ENCODE measurements around the gene WFDC1.

Gene WFDC1

GRCh38 chr16:84310642-84311041, 16.0 kb downstream of the WFDC1 start:
- CTCF ChIA-PET: interaction anchor here (1.2 kb wide), 1 partner anchor 34 kb away, joined by 4 read pairs; no protein-coding TSS in a partner anchor

GRCh38 chr16:84312783-84313382, 18.2 kb downstream of the WFDC1 start:
- no peak overlapping the region for H3K4me3 ChIP-seq (ENCODE audit: low read depth, low read length)
- DNase-seq (ENCODE audit: low read depth, low spot score): no peak
- POLR2A ChIA-PET: no interaction called here
- CTCF ChIA-PET: no interaction called here
- TF ChIP-seq CTCF (IDR thresholded peaks at IDR 0.05; ENCODE audit: insufficient read depth, low read length, missing control alignments): no peak

More at GRCh38 chr16:84310642-84311041, 16.0 kb downstream of the WFDC1 start:
- TF ChIP-seq CTCF (IDR thresholded peaks at IDR 0.05; ENCODE audit: insufficient read depth, low read length, missing control alignments): no peak
- POLR2A ChIA-PET: no interaction called here
- no peak overlapping the region for H3K4me3 ChIP-seq (ENCODE audit: low read depth, low read length)
- no peak for DNase-seq (ENCODE audit: low read depth, low spot score)

- TF ChIP-seq CTCF (IDR thresholded peaks at IDR 0.05; ENCODE audit: insufficient read depth, low read length, missing control alignments): no peak
- ChIA-PET CTCF (interaction anchor here (0.9 to 1.0 kb wide), 2 partner anchors 22 to 37 kb away, joined by 3 read pairs; no protein-coding TSS in a partner anchor), POLR2A (no interaction called here)
- H3K4me3 ChIP-seq (ENCODE audit: low read depth, low read length): no peak overlapping the region
- no peak for DNase-seq (ENCODE audit: low read depth, low spot score)
These were observed 19.2 kb downstream of the WFDC1 start for GRCh38 chr16:84313921-84314320.

- ChIA-PET CTCF (interaction anchor here (1.0 kb wide), 1 partner anchor 22 kb away, joined by 3 read pairs; no protein-coding TSS in a partner anchor), POLR2A (no interaction called here)
- H3K4me3 ChIP-seq (ENCODE audit: low read depth, low read length): no peak overlapping the region
- no peak for TF ChIP-seq CTCF (IDR thresholded peaks at IDR 0.05; ENCODE audit: insufficient read depth, low read length, missing control alignments)
- no peak for DNase-seq (ENCODE audit: low read depth, low spot score)
These were observed 19.7 kb downstream of the WFDC1 start for GRCh38 chr16:84314373-84314772.

- ChIA-PET CTCF (interaction anchor here (1.0 kb wide), 1 partner anchor 22 kb away, joined by 3 read pairs; no protein-coding TSS in a partner anchor), POLR2A (no interaction called here)
- no peak for TF ChIP-seq CTCF (IDR thresholded peaks at IDR 0.05; ENCODE audit: insufficient read depth, low read length, missing control alignments)
- no peak for DNase-seq (ENCODE audit: low read depth, low spot score)
- no peak overlapping the region for H3K4me3 ChIP-seq (ENCODE audit: low read depth, low read length)
These were observed 20.1 kb downstream of the WFDC1 start for GRCh38 chr16:84314814-84315213.

GRCh38 chr16:84315422-84315821, 20.7 kb downstream of the WFDC1 start:
- POLR2A ChIA-PET: no interaction called here
- H3K4me3 ChIP-seq (ENCODE audit: low read depth, low read length): no peak overlapping the region
- CTCF ChIA-PET: interaction anchor here (1.3 kb wide), 1 partner anchor 39 kb away, joined by 3 read pairs; no protein-coding TSS in a partner anchor
- TF ChIP-seq CTCF (IDR thresholded peaks at IDR 0.05; ENCODE audit: insufficient read depth, low read length, missing control alignments): no peak
- DNase-seq (ENCODE audit: low read depth, low spot score): no peak
